HG02571 (cell line): ENCODE data around the gene SLC31A2.
"Not testable (repeated sequence)": the region's sequence is repeated elsewhere in the genome, so short reads cannot be mapped to it uniquely, and the experiment has no call there.

Source experiments
- ATAC-seq: cut with Tn5 transposase; IDR thresholded peaks from one replicate; pipeline ENCODE4 v1.9.1; 2021; ENCODE audit warnings: mild to moderate bottlenecking, moderate library complexity; ENCODE audit not compliant: unreplicated experiment

SLC31A2 gene

DNA sequence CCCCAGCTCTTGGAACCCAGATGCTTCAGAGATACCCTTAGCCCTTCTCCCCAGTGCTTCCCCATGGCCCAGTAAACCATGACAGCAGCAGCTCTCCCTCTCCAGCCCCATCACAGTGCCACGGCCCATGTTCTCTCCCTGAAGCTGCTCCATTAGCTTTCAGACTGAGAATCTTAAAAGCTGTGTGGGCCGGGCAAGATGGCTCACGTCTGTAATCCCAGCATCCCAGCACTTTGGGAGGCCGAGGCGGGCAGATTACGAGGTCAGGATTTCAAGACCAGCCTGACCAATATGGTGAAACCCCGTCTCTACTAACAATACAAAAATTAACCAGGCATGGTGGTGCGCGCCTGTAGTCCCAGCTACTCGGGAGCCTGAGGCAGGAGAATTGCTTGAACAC, 1.2 kb upstream of the SLC31A2 start:
- ATAC-seq = not testable (repeated sequence)

DNA sequence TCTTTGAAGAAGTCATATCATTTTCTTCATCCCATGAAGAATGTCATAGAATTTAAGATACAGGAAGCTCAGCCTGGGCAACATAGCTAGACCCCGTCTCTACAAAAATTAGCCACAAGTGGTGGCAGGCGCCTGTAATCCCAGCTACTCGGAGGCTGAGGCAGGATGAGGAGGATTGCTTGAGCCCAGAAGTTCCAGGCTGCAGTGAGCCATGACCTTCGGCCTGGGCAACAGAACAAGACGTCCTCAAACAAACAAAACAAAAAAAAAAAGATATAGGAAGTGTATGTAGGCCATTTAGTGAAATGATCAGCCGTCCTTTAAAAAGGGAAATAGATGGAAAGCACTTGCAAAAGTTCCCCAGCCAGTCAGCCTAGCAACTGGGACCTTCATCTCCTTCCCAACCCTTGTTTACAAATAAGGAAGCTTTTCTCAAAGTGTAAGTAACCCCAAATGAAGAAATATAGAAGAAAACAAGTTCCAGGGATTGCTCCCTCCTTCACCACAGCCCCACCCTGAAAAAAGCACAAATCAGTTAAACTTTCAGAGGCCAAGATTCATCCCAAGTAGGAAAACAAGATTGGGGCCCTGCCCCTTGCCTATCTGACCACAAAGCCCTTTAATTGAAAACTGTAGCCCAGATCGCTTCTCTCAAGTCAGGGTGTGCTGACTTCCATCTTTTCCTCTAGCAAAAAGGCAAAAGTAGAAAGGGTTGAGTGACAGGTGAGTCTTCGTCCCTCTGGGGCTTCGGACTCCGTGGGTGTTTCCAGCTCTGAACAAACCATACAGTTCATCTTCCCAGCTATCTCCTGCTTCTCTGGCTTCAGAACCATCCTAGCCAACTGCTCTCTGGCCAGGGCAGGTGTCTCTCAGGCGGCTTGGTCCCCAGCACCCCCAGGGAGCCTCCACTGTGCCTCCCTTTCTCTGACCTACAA, 1.2 kb downstream of the SLC31A2 start:
- ATAC-seq = no peak

DNA sequence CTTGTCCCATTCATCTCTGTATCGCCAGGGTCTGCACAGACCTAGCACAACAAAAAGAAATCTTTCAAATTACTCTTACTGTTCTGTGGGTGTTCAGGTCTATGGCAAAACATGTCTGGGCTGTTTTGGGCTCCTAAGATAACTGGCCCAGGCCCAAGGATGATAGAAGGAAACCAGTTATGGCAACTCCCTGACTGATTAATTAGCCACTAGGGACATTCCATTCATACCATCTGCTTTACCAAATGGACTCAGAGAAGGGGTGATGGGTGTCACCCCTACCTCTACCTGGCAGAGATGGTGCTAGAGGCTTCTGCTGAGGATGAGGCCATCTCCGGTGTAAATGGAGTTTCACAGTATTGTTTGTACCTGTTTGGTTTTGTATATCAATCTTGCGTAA, 1.9 kb downstream of the SLC31A2 start:
- no peak for ATAC-seq

DNA sequence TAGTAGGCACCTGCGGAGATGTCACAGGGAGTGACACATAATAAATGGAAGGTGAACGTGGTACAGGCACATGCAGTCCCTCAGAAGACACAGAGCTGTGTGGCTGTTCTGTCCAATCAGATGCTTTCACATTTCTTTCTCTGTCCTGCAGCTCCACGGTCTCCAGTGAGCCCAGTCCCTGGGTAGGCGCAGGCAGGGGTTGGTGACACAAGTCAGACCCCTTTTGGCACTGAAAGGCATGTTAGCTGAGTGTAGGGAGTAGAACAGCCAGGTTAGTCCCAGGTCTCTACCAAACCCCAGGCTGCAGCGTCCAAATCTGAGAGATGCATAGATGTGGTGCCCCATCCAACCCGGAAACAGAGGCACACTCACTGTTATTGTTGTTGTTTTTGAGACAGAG, 2.8 kb downstream of the SLC31A2 start:
- ATAC-seq = no peak

DNA sequence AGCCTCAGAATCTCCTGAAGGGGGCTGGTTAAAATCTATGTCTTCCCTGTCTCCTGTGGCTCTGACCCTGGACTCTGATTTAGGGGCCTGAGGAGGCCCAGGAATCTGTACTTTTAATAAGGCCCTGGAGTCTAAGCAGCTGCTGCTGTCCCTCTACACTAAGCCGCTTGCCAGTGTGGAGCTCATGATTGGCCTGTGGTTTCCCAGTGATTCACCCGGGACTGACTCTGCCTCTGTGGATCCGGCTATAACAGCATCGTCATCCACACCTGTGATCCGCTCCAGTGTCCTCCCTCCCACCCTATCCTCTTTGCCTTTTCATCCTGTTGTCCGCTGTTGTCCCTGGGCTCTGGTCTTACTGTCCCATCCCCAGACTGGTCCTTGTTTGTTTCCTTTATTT, 3.7 kb downstream of the SLC31A2 start:
- no peak for ATAC-seq

DNA sequence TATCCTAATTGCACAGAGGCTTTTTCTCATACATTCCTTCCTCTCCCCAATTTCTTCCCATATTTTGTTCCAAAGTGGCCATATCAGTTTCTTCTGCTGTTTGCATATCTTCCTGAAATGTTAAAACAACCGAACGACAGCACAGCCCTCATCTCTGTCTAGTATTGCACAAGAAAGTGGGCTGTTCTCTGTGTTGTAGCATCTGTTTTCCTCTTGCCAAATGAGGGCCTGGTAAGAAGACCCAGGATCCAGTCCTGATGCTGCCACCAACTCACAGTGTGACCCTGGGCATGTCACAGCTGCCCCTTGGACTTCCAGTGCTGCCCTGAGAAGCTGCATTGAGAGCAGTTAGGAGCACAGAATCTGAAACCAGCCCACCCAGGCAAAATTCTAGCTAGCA, 4.1 kb downstream of the SLC31A2 start:
- no peak for ATAC-seq

DNA sequence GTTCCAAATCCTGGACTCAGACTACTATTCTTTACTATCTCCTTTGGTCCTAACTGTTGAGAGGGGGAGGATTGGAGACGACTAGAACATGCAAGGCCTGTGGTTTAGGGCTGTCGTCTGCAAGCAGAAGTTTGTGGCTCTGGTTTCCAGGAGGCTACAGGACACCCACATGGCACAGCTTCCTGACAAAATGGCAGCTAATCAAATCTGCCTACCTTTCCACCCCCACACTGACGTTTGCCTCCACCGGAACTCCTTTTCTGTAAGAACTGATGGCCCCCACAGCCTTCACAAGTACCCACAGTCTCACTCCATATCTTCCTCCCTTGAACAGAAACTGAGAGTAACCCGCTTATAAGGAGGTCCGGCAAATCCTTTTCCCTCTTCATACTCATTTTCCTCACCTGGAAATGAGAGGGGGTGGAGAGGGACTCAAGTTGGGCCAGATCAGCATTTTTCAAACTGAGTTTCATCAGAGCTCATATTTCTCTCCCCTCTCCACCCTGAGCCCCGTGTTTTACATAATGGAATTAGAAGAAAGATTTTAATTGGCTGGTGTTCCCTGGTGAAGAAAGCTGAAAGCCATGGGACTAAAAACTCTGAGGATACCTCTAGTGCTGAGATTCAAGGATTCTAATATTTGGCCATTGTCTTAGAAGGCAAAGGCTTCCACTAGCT, 5.2 kb downstream of the SLC31A2 start:
- no peak for ATAC-seq

DNA sequence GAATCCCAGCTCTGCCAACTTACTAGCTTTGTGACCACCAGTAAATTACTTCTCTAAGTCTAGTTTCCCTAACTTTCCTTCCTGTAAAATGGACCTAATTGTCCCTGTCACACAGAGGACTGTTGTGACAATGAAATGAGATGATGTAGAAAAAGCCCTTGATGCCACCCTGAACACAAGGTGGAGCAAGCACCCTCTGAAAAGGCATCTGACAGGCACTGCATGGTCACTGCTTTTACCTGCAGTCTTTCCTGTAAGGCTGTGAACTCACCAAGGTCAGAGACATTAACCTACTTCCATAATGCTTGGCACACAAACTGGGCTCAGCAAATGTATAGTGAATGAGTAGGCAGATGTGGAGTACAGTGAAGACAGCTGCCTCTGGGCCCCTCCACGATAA, 6.1 kb downstream of the SLC31A2 start:
- no peak for ATAC-seq

DNA sequence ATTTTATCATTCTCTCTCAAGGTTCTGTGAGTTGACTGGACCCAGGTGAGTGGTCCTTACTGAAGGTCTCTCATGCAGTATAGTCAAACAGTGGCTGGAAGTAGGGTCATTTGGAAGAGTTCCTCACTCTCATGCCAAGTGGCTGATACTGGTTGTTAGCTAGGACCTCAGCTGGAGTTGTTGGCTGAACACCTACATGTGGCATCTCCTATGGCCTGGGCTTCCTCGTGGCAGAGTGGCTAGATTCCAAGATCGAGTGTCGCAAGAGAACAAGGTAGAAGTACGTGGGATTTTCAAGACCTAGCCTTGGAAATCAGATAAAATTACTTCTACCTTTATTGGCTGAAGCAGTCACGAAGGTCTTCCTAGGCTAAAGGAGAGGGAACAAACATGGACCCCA, 7.6 kb downstream of the SLC31A2 start:
- ATAC-seq = no peak

DNA sequence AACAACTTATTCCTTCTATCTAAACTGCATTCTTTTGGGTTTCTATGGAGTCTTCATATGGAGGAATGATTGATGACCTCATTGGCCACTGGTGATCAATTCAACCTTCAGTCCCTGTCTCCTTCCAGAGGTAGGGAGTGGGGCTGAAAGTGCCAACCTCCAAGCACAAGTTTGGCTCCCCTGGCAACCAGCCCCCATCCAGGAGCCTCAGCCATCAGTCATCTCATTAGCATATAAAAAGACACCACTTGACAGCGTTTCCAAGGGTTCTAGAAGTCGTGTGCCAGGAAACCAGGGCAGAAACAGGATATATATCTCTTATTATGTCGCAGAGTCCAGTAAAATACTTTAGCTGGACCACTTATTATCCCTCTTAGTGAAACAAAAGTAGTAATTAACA, 9.8 kb downstream of the SLC31A2 start:
- no peak for ATAC-seq

DNA sequence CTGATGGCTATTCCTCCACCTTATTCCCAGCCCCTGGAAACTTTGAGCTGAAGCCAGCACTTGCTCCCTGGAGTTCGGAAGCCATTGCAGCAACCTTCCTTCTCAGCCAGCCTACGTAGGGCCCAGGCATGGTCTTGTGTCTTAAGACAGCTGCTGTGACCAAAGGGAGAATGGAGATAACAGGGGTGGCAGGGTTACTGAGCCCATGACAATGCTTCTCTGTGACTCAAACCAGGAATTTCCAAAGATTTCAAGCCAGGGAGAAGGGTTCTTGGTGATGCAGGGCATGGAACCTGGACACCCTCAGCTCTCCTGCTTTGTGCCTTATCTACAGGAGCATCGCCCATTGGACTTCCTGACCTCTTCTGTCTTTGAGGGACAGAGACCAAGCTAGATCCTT, 12.2 kb downstream of the SLC31A2 start:
- ATAC-seq = no peak

DNA sequence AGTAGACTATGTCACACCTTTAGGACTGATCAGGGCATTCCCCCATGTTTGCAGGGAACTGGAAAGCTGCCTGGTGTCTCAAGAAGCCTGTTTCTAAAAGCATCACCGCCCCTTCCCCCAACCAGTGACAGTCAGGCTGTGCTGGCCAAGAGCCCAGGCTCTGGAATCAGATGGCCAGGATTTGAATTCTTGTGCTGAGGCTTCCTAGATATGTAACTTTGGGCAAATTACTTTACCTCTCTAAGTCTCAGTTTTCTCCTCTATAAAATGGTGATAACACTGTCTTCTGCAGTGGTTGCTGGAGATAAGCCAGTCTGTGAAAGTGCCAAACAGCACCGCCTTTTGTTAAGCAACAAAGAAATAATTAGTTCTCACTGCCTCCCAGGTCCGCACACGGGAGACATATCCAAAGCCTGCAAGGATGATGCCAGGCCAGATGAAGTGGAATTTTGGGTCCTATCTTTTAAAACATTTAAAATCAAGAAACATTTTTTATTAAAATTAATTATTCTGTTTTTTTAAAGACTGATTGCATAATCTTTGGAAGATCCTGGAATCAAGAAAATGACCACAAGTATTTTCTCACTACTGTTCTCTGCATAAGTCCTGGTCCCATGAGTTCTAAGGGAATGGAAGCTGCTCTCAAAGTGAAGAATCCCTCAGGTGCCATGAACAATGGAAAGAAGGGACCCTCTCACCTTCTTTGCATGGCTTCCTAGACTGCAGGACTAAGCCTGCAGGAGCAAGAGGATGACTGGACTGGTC, 13.9 kb downstream of the SLC31A2 start:
- no peak for ATAC-seq

DNA sequence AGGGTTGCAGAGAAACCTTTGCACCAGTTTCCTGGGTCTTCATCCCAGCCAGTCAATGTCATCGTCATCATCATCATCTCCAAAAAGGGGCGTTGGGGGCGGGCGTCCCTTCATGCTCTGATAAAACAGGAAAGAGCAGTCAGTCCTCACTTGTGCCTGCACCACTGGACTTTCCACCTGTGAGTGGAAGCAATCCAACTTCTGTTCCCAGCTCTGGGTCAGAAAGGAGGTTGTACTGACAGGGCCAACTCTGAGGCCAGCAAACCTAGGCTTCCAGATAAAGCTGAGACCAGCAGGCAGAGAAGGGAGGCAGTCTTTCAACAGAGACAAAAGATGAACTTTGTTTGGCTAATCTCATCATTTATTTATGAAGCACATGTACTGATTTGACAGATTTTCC, 15.2 kb downstream of the SLC31A2 start:
- ATAC-seq = no peak

DNA sequence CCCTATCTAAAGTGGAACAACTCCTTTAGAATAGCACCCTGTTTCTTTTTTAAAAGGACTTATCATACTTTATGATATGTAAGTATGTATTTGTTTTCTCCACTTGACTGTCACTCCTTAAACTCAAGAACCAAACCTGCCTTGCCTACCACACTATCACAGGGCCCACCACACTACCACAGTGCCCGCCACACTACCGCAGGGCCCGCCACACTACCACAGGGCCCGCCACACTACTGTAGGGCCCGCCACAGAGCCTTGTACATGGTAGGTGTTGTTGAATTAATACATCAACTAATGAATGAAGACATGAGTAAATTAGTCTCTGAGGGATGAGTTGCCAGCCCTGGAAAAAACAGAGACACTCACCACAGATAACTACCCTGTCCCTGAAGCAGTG, 18.0 kb downstream of the SLC31A2 start:
- ATAC-seq = no peak

DNA sequence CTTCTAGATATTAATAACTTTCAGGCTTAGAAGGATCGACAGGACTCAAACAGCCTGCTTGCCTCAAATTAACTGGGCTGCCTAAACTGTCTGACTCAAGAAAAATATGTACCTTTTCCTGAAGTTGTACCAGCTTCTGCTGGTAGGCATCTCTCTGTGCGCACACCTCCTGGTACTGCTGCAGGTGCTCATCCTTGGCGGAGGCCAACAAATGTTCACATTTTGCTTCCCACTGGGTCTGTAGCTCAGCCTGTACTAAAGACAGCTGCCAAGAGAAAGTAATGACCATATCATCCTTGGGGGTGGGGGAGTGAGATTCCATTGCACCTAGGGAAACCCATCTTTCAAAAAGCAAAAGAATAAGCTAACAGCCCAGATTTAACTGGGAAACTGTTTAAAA, 22.5 kb downstream of the SLC31A2 start:
- no peak for ATAC-seq

DNA sequence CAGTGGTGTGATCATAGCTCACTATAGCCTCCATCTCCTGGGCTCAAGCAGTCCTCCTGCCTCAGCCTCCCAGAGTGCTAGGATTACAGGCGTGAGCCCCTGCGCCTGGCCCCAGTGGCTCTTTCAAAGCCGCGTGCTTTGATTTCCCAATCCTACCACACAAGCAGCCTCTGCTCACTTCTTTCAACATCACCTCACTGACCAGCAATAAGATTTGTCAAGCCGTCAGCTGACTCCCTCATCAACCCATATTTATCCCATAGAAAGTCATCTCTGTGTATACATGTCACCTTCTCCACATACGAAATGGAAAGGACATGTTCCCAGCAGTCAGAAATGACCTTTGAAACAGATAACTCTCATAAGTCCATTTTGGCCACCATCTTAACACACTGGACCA, 26.0 kb downstream of the SLC31A2 start:
- no peak for ATAC-seq

DNA sequence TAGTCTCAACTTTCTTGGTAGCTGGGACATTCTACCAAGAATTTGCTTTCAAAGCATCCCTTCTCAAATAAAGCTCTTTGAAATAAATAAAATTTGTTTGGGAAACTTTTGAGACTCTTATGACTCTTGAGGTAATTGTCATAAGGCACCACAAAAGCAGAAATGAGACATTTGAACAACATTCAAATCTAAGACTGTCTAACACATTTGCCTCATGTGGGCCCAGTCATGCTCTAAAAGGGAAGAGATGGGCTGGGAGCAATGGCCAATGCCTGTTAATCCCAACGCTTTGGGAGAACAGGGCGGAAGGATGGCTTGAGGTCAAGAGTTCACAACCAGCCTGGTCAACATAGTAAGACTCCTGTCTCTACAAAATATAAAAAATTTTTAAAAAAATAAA, 26.4 kb downstream of the SLC31A2 start:
- ATAC-seq = no peak

DNA sequence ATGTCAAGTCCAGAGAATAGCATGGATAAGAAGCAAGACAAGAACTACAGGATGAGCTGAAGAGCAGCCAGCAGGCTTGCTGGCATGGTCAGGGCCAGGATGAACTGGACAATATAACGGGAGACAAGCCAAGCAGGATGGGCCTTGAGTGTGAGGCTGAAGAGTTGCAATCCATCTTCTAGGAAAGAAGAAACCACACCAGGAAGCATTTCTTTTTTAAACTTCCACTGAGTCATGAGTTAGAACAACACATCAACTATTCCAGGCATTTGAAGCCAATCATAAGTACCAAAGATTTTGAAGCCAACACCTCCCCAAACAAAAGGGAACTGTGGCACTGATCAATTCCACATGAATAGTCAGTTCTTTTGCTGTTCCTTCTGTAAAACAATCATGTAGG, 27.3 kb downstream of the SLC31A2 start:
- no peak for ATAC-seq

DNA sequence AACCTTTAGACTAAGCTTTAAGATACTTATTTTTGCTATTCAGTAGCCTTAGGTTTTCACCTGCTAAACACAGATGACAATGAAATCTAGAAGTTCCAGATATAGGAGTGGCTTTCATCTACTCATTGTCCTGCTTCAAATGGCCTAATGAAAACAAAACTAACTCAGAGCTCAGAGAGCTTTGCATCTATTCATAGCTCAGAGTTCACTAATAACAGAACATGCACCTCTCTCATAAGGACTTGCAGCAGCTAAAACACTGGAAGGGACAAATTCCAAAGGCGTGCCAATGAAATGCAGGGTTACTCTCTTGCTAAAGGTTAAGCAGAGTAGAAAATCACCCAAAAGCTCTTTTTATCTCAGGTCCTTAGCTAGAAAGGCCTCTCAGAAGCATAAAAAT, 29.0 kb downstream of the SLC31A2 start:
- no peak for ATAC-seq

DNA sequence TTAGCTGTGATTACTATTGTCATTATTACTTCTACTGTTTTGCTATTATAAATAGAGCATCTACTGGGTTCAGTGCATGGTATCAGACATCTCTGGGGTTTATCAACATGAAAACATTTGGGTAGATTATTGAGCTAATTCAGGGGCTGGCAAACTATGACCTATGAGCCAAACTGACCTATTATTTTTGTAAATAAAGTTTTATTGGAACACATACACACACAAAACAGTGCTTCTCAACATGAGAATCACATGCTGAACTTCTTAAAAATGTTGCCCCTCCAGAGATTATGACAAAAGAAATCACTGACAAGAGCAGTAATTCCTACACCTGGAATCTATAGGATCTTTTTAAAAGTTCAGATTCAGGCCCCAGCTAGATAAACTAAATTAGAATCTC, 30.4 kb downstream of the SLC31A2 start:
- ATAC-seq = no peak

DNA sequence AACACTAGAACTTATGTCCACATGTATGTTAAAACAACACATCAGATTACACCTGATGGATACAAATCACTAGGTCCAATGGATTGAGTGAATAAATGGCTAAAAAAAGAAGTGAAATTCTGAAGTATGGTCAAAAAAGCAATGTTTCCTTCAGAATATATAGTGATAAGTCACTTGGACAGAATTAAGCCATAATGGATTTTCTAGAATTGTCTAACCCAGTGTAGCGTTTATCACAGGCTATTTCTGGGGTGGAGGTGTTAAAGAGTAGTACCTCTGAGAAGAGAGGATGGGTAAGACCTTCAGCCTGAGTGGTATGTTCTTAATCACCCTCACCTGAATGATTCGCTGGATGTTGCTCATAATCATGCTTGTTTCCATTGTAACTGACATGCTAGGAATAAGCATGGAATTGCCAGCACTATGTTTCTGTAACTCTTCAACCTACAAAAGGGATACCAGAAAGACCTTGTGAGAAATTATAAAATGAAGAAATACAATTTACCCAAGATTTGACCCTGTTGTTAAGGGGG, 33.2 kb downstream of the SLC31A2 start:
- no peak for ATAC-seq
